GM12865 (cell line): ENCODE results near the gene RTL1.

Experiments used
- DNase-seq: peaks from one replicate; pipeline ENCODE4 v3.0.0; 2010; ENCODE audit warnings: low read depth
- H3K4me3 ChIP-seq: 2 replicates; pipeline ENCODE4 v1.5.1; 2011; ENCODE audit warnings: mild to moderate bottlenecking, low read depth, low read length, control low read depth
- TF ChIP-seq, protein P1 (sequence below): IDR thresholded peaks from 2 replicates; pipeline ENCODE4 v1.5.1; 2011; ENCODE audit warnings: low read length, control low read depth, low read depth, inconsistent platforms; ENCODE audit not compliant: insufficient read depth; ENCODE audit errors: missing control alignments

Gene RTL1

DNA sequence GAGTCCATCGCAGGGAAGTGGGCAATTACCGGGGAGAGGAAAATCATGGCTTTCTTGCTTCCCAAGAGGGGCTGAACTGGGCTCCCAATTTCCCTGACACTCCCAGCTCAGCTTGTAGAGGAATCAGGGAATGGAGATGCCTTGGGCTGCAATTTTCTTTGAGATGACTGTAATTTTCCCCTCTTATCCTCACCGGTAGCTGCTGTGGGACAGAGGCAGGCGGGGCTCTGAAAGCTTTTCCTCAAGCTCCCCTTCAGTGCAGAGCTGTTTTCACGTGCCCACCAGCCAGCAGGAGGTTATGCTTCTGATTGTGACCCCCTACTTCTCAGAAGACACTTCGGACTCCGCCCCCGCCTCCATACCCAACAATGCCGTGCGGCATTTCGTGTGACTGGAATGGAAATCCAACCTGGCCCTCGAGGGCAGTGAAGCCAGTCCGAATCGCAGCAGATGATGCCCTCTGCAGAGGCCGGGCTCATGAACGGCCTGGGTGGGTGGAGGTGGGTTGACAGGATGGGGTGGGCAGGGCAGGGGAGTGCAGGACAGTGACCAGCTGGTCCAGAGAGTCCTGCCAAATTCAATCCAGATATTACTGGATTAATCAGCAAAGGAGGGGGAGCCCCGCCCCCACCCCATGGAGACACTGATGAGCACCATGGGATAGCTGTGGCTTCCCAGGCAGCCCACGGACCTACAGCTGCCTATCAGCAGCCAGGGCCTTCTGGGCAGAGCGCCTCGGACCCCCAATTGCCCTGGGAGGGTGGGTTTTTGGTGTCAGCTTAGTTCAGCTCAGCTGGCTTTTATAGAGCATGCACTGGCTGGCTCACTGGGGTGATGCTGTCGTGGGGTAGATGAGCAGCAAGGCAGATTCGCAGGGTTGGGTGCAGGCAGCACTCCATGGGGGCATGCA, 37.6 kb downstream of the RTL1 start:
- DNase-seq, result no peak
- TF ChIP-seq, protein P1, sequence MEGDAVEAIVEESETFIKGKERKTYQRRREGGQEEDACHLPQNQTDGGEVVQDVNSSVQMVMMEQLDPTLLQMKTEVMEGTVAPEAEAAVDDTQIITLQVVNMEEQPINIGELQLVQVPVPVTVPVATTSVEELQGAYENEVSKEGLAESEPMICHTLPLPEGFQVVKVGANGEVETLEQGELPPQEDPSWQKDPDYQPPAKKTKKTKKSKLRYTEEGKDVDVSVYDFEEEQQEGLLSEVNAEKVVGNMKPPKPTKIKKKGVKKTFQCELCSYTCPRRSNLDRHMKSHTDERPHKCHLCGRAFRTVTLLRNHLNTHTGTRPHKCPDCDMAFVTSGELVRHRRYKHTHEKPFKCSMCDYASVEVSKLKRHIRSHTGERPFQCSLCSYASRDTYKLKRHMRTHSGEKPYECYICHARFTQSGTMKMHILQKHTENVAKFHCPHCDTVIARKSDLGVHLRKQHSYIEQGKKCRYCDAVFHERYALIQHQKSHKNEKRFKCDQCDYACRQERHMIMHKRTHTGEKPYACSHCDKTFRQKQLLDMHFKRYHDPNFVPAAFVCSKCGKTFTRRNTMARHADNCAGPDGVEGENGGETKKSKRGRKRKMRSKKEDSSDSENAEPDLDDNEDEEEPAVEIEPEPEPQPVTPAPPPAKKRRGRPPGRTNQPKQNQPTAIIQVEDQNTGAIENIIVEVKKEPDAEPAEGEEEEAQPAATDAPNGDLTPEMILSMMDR, result no peak
- no peak overlapping the region for H3K4me3 ChIP-seq

DNA sequence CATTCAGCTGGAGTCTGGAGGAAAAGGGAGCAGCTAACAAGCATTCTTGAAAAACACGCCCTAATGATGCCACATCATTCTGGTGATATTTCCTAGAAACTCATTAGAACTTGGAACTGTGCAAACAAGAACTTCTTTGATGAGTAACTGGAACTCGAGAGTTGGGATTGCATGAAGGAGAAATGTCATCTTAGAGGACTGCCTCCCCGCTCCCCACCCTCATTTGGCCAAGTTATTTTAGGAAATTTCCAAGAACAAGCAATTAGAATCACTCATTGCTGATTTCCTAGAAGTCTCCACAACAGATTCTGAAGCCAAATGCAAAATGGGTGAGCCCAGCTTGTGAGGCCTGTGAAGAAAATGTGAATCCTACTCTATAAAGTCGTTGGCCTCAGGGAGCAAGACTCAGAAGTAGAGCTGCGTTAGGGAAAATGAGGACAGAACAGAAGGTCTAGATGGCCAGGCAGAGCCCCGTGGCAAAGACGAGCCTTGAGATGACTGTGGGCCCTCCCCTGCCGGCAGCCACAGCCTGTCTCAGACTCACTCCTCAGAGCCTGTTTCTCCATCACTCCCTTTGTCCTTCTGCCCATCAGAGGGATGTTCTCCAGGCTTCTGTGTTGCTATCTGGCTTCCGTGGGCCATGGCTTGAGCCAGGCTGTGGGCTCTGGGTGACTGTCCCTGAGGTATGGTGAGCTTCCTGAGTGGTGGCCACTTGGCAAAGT, 38.4 kb downstream of the RTL1 start:
- TF ChIP-seq, protein P1, result no peak

DNA sequence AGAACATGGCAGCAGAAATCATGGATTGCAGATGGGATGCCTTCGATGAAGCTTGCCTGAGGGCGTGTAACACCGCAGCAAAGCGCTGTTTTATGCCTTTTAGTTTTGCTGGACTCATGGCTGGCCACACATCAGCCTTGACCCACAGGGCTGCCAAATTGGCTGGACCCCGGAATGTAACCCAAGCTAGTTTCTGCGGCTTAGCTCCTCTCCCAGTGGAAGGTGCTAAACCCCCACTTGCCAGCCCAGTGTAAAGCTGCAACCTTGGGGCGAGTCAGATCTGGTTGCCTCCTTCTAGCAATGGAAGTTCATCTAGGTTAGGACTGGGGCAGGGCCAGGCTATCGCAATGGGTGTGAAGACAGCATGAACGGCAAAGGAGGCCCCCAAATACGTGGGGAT, 39.3 kb downstream of the RTL1 start:
- H3K4me3 ChIP-seq, result no peak overlapping the region
- DNase-seq, result no peak
- TF ChIP-seq, protein P1, result no peak

More for the DNA sequence above, 38.4 kb downstream of the RTL1 start:
- no peak for DNase-seq
- H3K4me3 ChIP-seq, result no peak overlapping the region

DNA sequence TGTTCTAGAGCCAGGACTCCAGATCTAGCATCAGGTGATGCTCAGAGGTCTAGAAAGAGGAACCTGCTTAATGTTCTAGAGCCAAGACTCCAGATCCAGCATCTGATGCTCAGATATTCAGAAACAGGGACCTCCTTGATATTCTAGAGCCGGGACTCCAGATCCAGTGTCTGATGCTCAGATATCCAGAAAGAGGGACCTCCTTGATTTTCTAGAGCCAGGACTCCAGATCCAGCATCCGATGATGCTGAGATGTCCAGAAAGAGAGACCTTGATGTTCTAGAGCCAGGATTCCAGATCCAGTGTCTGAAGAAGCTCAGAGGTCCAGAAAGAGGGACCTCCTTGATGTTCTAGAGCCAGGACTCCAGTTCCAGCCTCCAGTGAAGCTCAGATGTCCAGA, 40.7 kb downstream of the RTL1 start:
- no peak for DNase-seq
- H3K4me3 ChIP-seq, result no peak overlapping the region

DNA sequence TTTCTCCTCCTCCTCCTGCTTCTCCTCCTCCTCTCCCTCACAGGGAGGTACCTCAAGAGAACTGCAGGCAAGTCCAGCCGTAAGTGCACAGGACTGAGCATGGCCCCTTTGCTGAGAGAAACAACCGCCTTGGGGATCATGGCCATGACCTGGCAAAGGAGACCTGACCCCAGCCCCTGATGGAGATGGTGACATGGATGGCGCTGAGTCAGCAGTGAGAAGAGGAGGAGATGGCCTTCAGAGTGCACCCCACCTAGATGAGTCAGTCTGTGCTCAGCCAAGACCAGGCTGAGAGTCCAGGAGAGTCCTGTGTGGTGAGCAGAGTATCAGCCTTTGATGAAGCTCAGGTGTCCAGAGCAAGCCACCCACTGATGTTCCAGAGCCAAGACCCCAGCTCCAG, 41.2 kb downstream of the RTL1 start:
- TF ChIP-seq, protein P1, result no peak

More for the DNA sequence above, 40.7 kb downstream of the RTL1 start:
- TF ChIP-seq, protein P1, result no peak

DNA sequence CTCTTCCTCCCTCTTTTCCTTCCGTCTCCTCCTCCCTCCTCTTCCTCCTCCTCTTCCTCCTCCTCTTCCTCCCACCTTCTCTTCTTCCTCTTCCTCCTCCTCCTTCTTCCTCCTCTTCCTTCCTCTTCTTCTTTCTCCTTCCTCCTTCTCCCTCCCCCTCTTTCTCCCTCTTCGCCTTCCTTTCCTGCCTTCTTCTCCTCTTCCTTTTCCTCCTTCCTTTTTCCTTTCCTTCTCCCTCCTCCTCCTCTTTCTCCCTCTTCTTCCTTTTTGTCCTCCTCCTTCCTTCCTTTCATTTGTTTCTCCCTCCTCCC, 41.6 kb downstream of the RTL1 start:
- TF ChIP-seq, protein P1, result no peak
- DNase-seq, result no peak
- H3K4me3 ChIP-seq, result no peak overlapping the region

More for the DNA sequence above, 41.2 kb downstream of the RTL1 start:
- no peak overlapping the region for H3K4me3 ChIP-seq
- no peak for DNase-seq
